NB4 (cell line): ENCODE data around the gene APOL4.

ENCODE experiments used
- POLR2A ChIP-seq: IDR thresholded peaks from 2 replicates; pipeline ENCODE4 v1.6.1; 2011; ENCODE audit warnings: mild to moderate bottlenecking; ENCODE audit not compliant: insufficient read length; ENCODE audit errors: extremely low read depth
- TF ChIP-seq, protein P1 (sequence below): IDR thresholded peaks from one replicate; pipeline ENCODE4 v1.5.1; 2012; ENCODE audit warnings: low read depth, low read length
- TF ChIP-seq, protein P2 (sequence below): IDR thresholded peaks from 2 replicates; pipeline ENCODE4 v1.6.1; 2011; ENCODE audit warnings: low read depth, low read length

DNA sequence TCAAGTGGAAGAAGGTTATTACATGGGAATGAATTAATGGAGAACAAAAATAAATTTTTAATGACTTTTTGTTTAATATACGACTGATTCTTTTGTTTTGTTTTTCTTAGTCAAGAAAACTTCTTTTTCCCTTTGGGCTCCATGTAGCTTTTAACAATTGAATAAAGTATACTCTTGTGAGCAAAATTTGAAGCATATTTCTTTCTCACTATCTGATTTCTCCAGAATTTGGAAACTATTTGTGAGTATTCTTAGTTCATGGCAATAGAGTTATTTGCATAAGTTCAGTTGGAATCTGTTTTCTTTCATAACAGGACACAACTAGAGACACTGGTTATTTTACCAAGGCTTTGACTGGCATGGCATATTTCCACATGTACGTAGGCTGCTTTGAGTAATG is 47.6 kb upstream of the APOL4 start:
- TF ChIP-seq POLR2A = no peak
- TF ChIP-seq, protein P1, sequence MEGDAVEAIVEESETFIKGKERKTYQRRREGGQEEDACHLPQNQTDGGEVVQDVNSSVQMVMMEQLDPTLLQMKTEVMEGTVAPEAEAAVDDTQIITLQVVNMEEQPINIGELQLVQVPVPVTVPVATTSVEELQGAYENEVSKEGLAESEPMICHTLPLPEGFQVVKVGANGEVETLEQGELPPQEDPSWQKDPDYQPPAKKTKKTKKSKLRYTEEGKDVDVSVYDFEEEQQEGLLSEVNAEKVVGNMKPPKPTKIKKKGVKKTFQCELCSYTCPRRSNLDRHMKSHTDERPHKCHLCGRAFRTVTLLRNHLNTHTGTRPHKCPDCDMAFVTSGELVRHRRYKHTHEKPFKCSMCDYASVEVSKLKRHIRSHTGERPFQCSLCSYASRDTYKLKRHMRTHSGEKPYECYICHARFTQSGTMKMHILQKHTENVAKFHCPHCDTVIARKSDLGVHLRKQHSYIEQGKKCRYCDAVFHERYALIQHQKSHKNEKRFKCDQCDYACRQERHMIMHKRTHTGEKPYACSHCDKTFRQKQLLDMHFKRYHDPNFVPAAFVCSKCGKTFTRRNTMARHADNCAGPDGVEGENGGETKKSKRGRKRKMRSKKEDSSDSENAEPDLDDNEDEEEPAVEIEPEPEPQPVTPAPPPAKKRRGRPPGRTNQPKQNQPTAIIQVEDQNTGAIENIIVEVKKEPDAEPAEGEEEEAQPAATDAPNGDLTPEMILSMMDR = no peak
- TF ChIP-seq, protein P2, sequence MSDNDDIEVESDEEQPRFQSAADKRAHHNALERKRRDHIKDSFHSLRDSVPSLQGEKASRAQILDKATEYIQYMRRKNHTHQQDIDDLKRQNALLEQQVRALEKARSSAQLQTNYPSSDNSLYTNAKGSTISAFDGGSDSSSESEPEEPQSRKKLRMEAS = no peak
